Panc1 (cell line): ENCODE measurements around the gene TPM4.

Experiments used
- CTCF ChIP-seq: fragments of 450-650 bp; IDR thresholded peaks from 2 replicates; pipeline ENCODE4 v1.5.1; 2017; ENCODE audit warnings: mild to moderate bottlenecking
- POLR2AphosphoS5 ChIP-seq: IDR thresholded peaks from 2 replicates; pipeline ENCODE4 v1.6.1; 2012; ENCODE audit warnings: mild to moderate bottlenecking, low read depth, low read length, moderate library complexity

DNA sequence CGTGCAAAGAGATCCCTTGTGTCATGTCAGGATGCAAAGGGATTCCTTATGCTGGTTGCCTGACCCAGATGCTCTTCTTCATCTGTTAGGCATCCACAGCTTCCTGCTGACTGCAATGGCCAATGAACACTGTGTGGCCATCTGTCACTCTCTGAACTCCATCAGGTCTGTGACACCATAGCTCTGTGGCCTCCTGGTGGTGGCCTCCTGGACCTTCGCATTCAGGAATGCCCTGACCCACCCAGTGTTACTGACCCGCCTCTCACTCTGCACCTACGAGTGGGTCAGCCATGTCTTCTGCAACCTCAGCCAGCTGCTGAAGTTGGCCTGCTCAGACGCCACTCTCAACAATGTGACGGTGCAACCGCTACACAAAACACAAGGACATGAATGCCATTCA, 23.9 kb upstream of the TPM4 start:
- no peak for TF ChIP-seq CTCF
- no peak for TF ChIP-seq POLR2AphosphoS5
